ENCODE measurements around the gene RIC3.

DNA sequence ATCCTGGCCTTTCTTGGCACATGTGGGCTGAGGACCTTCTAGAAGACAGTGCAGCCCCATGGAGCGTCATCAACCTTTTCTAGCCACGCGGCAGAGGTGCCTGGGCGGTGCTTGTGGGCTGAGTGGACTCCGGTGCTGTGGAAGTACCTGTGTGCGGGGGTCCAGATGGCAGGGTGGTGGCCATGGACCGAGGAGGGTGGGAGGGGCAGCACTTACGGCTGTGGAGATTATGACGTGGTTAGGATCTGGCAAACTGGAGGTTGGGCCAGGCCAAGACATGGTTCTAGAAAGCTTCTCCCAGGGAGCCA, 85.8 kb downstream of the RIC3 start:
- TF ChIP-seq, protein P1, sequence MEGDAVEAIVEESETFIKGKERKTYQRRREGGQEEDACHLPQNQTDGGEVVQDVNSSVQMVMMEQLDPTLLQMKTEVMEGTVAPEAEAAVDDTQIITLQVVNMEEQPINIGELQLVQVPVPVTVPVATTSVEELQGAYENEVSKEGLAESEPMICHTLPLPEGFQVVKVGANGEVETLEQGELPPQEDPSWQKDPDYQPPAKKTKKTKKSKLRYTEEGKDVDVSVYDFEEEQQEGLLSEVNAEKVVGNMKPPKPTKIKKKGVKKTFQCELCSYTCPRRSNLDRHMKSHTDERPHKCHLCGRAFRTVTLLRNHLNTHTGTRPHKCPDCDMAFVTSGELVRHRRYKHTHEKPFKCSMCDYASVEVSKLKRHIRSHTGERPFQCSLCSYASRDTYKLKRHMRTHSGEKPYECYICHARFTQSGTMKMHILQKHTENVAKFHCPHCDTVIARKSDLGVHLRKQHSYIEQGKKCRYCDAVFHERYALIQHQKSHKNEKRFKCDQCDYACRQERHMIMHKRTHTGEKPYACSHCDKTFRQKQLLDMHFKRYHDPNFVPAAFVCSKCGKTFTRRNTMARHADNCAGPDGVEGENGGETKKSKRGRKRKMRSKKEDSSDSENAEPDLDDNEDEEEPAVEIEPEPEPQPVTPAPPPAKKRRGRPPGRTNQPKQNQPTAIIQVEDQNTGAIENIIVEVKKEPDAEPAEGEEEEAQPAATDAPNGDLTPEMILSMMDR (IDR thresholded peaks at IDR 0.05) = no peak
- no peak for TF ChIP-seq POLR2A (IDR thresholded peaks at IDR 0.05)

Measured in esophagus squamous epithelium (tissue), 4 donors.